ENCODE data around the gene MYCBPAP.

The MYCBPAP gene

GRCh38 chr17:50511058-50511457, 2.8 kb downstream of the MYCBPAP start:
- Mint-ChIP-seq H3K9me3 (no peaks in the 10 kb centered on the region), H3K36me3 (no peaks in the 10 kb centered on the region), H3K4me1 (peaks cover 13 to 24% of the 10 kb centered on the region in 2 donors), H3K27ac (no peak overlapping the region), H3K27me3 (peaks cover 11 to 21% of the 10 kb centered on the region in 2 donors), H3K4me3 (no peak overlapping the region)
- ATAC-seq (replicated peaks), result peak; percentile 34 to 64
- no peak for DNase-seq

GRCh38 chr17:50513495-50513894, 5.3 kb downstream of the MYCBPAP start:
- no peaks in the 10 kb centered on the region for H3K9me3 Mint-ChIP-seq
- peaks cover 8 to 18% of the 10 kb centered on the region in 2 donors for H3K27me3 Mint-ChIP-seq
- H3K27ac Mint-ChIP-seq, result no peak overlapping the region
- H3K4me3 Mint-ChIP-seq, result no peak overlapping the region
- ATAC-seq (replicated peaks) (no peak), DNase-seq (no peak)
- H3K36me3 Mint-ChIP-seq, result no peaks in the 10 kb centered on the region
- peaks cover 10 to 17% of the 10 kb centered on the region in 2 donors for H3K4me1 Mint-ChIP-seq

GRCh38 chr17:50514388-50514787, 6.1 kb downstream of the MYCBPAP start:
- no peak for DNase-seq
- ATAC-seq (replicated peaks), result no peak
- Mint-ChIP-seq H3K9me3 (no peaks in the 10 kb centered on the region), H3K4me1 (peaks cover 6 to 9% of the 10 kb centered on the region in 2 donors), H3K4me3 (no peak overlapping the region), H3K36me3 (no peaks in the 10 kb centered on the region), H3K27ac (no peak overlapping the region), H3K27me3 (peaks cover 5 to 12% of the 10 kb centered on the region in 2 donors)

GRCh38 chr17:50514936-50515702, 6.9 kb downstream of the MYCBPAP start:
- no peaks in the 10 kb centered on the region for H3K36me3 Mint-ChIP-seq

GRCh38 chr17:50517011-50517410, 8.8 kb downstream of the MYCBPAP start:
- Mint-ChIP-seq H3K9me3 (no peaks in the 10 kb centered on the region), H3K4me1 (no peaks in the 10 kb centered on the region), H3K36me3 (no peaks in the 10 kb centered on the region), H3K27me3 (peaks cover 0 to 4% of the 10 kb centered on the region in 2 donors), H3K4me3 (no peak overlapping the region), H3K27ac (no peak overlapping the region)
- DNase-seq, result no peak
- ATAC-seq (replicated peaks), result no peak

More at GRCh38 chr17:50514936-50515702, 6.9 kb downstream of the MYCBPAP start:
- Mint-ChIP-seq H3K27ac (no peak overlapping the region), H3K9me3 (no peaks in the 10 kb centered on the region), H3K4me3 (no peak overlapping the region), H3K27me3 (peaks cover 5 to 12% of the 10 kb centered on the region in 2 donors), H3K4me1 (peaks cover 6 to 9% of the 10 kb centered on the region in 2 donors)
- ATAC-seq (replicated peaks), result no peak
- DNase-seq, result no peak

GRCh38 chr17:50517504-50518383, 9.5 kb downstream of the MYCBPAP start:
- H3K4me3 Mint-ChIP-seq, result no peak overlapping the region
- H3K9me3 Mint-ChIP-seq, result no peaks in the 10 kb centered on the region
- no peak for ATAC-seq (replicated peaks)
- H3K27me3 Mint-ChIP-seq, result peaks cover 0 to 4% of the 10 kb centered on the region in 2 donors
- no peaks in the 10 kb centered on the region for H3K4me1 Mint-ChIP-seq
- peak overlapping the region; percentile 78 for H3K27ac Mint-ChIP-seq
- H3K36me3 Mint-ChIP-seq, result no peaks in the 10 kb centered on the region
- DNase-seq, result no peak

GRCh38 chr17:50518384-50519023, 10.3 kb downstream of the MYCBPAP start:
- Mint-ChIP-seq H3K4me1 (no peaks in the 10 kb centered on the region), H3K27me3 (peaks cover 0 to 3% of the 10 kb centered on the region in 2 donors), H3K4me3 (no peak overlapping the region), H3K36me3 (no peaks in the 10 kb centered on the region), H3K27ac (no peak overlapping the region), H3K9me3 (no peaks in the 10 kb centered on the region)
- ATAC-seq (replicated peaks) (no peak), DNase-seq (no peak)

- no peak overlapping the region for H3K27ac Mint-ChIP-seq
- no peaks in the 10 kb centered on the region for H3K9me3 Mint-ChIP-seq
- no peaks in the 10 kb centered on the region for H3K36me3 Mint-ChIP-seq
- H3K4me1 Mint-ChIP-seq, result no peaks in the 10 kb centered on the region
- ATAC-seq (replicated peaks) (no peak), DNase-seq (no peak)
- no peaks in the 10 kb centered on the region for H3K27me3 Mint-ChIP-seq
- H3K4me3 Mint-ChIP-seq, result no peak overlapping the region
Observed at GRCh38 chr17:50519141-50519834, 11.0 kb downstream of the MYCBPAP start.

GRCh38 chr17:50520483-50520882, 12.2 kb downstream of the MYCBPAP start:
- ATAC-seq (replicated peaks) (no peak), DNase-seq (no peak)
- Mint-ChIP-seq H3K36me3 (no peaks in the 10 kb centered on the region), H3K4me3 (no peak overlapping the region), H3K27me3 (no peaks in the 10 kb centered on the region), H3K9me3 (no peaks in the 10 kb centered on the region), H3K4me1 (no peaks in the 10 kb centered on the region), H3K27ac (no peak overlapping the region)

GRCh38 chr17:50521514-50521913, 13.3 kb downstream of the MYCBPAP start:
- ATAC-seq (replicated peaks) (no peak), DNase-seq (no peak)
- H3K27ac Mint-ChIP-seq, result no peak overlapping the region
- no peaks in the 10 kb centered on the region for H3K4me1 Mint-ChIP-seq
- H3K9me3 Mint-ChIP-seq, result no peaks in the 10 kb centered on the region
- H3K27me3 Mint-ChIP-seq, result no peaks in the 10 kb centered on the region
- H3K36me3 Mint-ChIP-seq, result no peaks in the 10 kb centered on the region
- no peak overlapping the region for H3K4me3 Mint-ChIP-seq

GRCh38 chr17:50522766-50523165, 14.5 kb downstream of the MYCBPAP start:
- no peak overlapping the region for H3K27ac Mint-ChIP-seq
- no peaks in the 10 kb centered on the region for H3K4me1 Mint-ChIP-seq
- no peaks in the 10 kb centered on the region for H3K27me3 Mint-ChIP-seq
- H3K4me3 Mint-ChIP-seq, result no peak overlapping the region
- no peaks in the 10 kb centered on the region for H3K9me3 Mint-ChIP-seq
- no peak for ATAC-seq (replicated peaks)
- H3K36me3 Mint-ChIP-seq, result no peaks in the 10 kb centered on the region
- no peak for DNase-seq

GRCh38 chr17:50523208-50523607, 15.0 kb downstream of the MYCBPAP start:
- Mint-ChIP-seq H3K9me3 (no peaks in the 10 kb centered on the region), H3K27me3 (peaks cover 0 to under 1% of the 10 kb centered on the region in 2 donors), H3K4me1 (no peaks in the 10 kb centered on the region), H3K36me3 (no peaks in the 10 kb centered on the region), H3K27ac (no peak overlapping the region), H3K4me3 (no peak overlapping the region)
- no peak for ATAC-seq (replicated peaks)
- no peak for DNase-seq

GRCh38 chr17:50524838-50525237, 16.6 kb downstream of the MYCBPAP start:
- Mint-ChIP-seq H3K27me3 (peaks cover 10 to 15% of the 10 kb centered on the region in 2 donors), H3K4me3 (no peak overlapping the region), H3K36me3 (no peaks in the 10 kb centered on the region), H3K27ac (no peak overlapping the region), H3K9me3 (no peaks in the 10 kb centered on the region), H3K4me1 (no peaks in the 10 kb centered on the region)
- DNase-seq (no peak), ATAC-seq (replicated peaks) (no peak)

Data from stimulated activated naive B cell treated with anti-CD40 and anti-IgM and Interleukin-4, amounts not matched to agents 10 μg/mL and 1 μg/mL and 100 μg/mL, for 72 hours (primary cell).